Left lung (tissue), 10 donors: ENCODE data around the gene EPB41L2. TPM values are rescaled to one million over a fixed set of nuclear protein-coding genes. Genes with fewer than 3 reads are reported as not detected.
"Not testable (repeated sequence)": the region's sequence is repeated elsewhere in the genome, so short reads cannot be mapped to it uniquely, and the experiment has no call there.

Experiments
- ATAC-seq: fragments of 200-7000 bp; cut with Tn5 transposase; one replicate; pipeline ENCODE4 v1.9.1; 2020; ENCODE audit warnings: moderate library complexity
- DNase-seq, 4 donors: peaks; one replicate each; pipeline ENCODE4 v3.0.0-alpha.2; 2013 to 2020
- H3K27ac ChIP-seq, 2 donors: fragments of 200-600 bp; sonication (generic) in 1 of 2; one replicate each; pipeline versions ENCODE4 v1.5.0 to v1.8.0; 2020 to 2021
- H3K27me3 ChIP-seq, 2 donors: fragments of 200-600 bp; sonication (generic) in 1 of 2; one replicate each; pipeline versions ENCODE4 v1.5.0 to v1.8.0; 2020 to 2021
- H3K36me3 ChIP-seq, 2 donors: fragments of 200-600 bp; sonication (generic) in 1 of 2; one replicate each; pipeline versions ENCODE4 v1.5.0 to v1.8.0; 2020 to 2021
- H3K4me1 ChIP-seq, 2 donors: fragments of 200-600 bp; one replicate each; pipeline ENCODE4 v1.8.0; 2021
- H3K4me3 ChIP-seq, 2 donors: fragments of 200-600 bp; sonication (generic) in 1 of 2; one replicate each; pipeline versions ENCODE4 v1.5.0 to v1.8.0; 2020 to 2021; ENCODE audit warnings: mild to moderate bottlenecking in 1 of 2
- H3K9me3 ChIP-seq, 2 donors: fragments of 200-600 bp; sonication (generic) in 1 of 2; one replicate each; pipeline versions ENCODE4 v1.5.0 to v1.8.0; 2020 to 2021
- intact Hi-C, 2 donors: fragments of 100-400 bp; cut with DNase I; formaldehyde crosslinking; loops; one replicate each; pipeline versions ENCODE4 v1.11.2 to v1.14.2; 2022
- polyA plus RNA-seq, 6 donors: library from polyadenylated mRNA; unstranded; fragments of 120-200 nt; gene quantifications; one replicate each; pipeline ENCODE4 v1.2.1, GENCODE V29; 2013; ENCODE audit not compliant: insufficient read length in 6 of 6
- total RNA-seq, 2 donors: library from RNA; stranded (reverse); fragmentation: NEBNext Ultra II Directional; extraction: Animal tissue kit (Norgen Biotek cat#: 25700); gene quantifications; one replicate each; pipeline ENCODE4 v1.2.1, GENCODE V29; 2021
- TF ChIP-seq, protein P1 (sequence below), 2 donors: fragments of 200-600 bp; sonication (generic) in 1 of 2; IDR thresholded peaks; one replicate each; pipeline versions ENCODE4 v1.5.0 to v1.8.0; 2021; ENCODE audit warnings: antibody characterized with exemption in 2 of 2
- donor health status: DM: no; HTN: yes; CAD: no.
- donor health status: DM: no; HTN: no; CAD: no.

Gene EPB41L2
- total and polyA plus RNA-seq, 8 donors, result 91.3 to 277 (median 248) TPM

DNA sequence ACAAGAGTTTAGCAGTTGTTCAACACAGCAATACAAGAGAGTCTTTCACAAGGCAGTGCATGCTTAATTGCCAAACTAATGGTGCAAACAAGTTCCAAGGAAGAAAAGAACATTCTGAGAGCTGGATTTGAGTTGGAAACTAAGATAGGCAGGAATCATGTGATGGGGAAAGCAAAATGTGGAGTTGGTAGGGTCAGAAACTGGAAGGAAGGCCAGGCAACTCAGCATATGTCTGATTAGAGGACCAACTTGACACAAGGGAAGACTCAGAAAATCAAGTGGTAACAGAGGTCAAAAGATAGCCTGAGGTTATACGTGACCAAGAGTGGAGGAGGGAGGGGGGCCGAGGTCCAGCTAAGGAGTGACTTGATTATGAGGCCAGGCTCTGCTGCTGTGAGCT lies 118.6 kb downstream of the EPB41L2 start:
- ATAC-seq, result no peak
- intact Hi-C loops, result no loop called here
- Histone ChIP-seq H3K27me3 (no peaks in the 10 kb centered on the region), H3K9me3 (no peaks in the 10 kb centered on the region), H3K36me3 (no peaks in the 10 kb centered on the region), H3K4me1 (no peaks in the 10 kb centered on the region), H3K4me3 (no peak overlapping the region), H3K27ac (no peak overlapping the region)
- no peak for DNase-seq
- TF ChIP-seq, protein P1, sequence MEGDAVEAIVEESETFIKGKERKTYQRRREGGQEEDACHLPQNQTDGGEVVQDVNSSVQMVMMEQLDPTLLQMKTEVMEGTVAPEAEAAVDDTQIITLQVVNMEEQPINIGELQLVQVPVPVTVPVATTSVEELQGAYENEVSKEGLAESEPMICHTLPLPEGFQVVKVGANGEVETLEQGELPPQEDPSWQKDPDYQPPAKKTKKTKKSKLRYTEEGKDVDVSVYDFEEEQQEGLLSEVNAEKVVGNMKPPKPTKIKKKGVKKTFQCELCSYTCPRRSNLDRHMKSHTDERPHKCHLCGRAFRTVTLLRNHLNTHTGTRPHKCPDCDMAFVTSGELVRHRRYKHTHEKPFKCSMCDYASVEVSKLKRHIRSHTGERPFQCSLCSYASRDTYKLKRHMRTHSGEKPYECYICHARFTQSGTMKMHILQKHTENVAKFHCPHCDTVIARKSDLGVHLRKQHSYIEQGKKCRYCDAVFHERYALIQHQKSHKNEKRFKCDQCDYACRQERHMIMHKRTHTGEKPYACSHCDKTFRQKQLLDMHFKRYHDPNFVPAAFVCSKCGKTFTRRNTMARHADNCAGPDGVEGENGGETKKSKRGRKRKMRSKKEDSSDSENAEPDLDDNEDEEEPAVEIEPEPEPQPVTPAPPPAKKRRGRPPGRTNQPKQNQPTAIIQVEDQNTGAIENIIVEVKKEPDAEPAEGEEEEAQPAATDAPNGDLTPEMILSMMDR (IDR thresholded peaks at IDR 0.05), result no peak

- no peaks in the 10 kb centered on the region for H3K36me3 ChIP-seq
- H3K27ac ChIP-seq, result no peak overlapping the region
- no peaks in the 10 kb centered on the region for H3K9me3 ChIP-seq
- ATAC-seq (no peak), DNase-seq (no peak)
- TF ChIP-seq, protein P1 (IDR thresholded peaks at IDR 0.05), result no peak
- intact Hi-C loops, result no loop called here
- no peak overlapping the region for H3K4me3 ChIP-seq
- no peaks in the 10 kb centered on the region for H3K27me3 ChIP-seq
- no peaks in the 10 kb centered on the region for H3K4me1 ChIP-seq
These were observed 119.3 kb downstream of the EPB41L2 start for GRCh38 chr6:130943738-130944137.

DNA sequence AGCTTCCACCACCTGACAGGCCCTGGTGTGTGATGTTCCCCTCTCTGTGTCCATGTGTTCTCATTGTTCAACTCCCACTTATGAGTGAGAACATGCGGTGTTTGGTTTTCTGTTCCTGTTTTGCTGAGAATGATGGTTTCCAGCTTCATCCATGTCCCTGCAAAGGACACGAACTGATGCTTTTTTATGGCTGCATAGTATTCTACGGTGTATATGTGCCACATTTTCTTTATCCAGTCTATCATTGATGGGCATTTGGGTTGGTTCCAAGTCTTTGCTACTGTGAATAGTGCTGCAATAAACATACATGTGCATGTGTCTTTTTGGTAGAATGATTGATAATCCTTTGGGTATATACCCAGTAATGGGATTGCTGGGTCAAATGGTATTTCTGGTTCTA lies 120.3 kb downstream of the EPB41L2 start:
- intact Hi-C loops, H3K36me3 ChIP-seq, H3K4me3 ChIP-seq, ATAC-seq, DNase-seq, H3K9me3 ChIP-seq, H3K4me1 ChIP-seq, H3K27me3 ChIP-seq, H3K27ac ChIP-seq: not testable (repeated sequence)

GRCh38 chr6:130937942-130938604 lies 125.0 kb downstream of the EPB41L2 start:
- ATAC-seq (no peak), DNase-seq (no peak)
- Histone ChIP-seq H3K27me3 (no peaks in the 10 kb centered on the region), H3K36me3 (no peaks in the 10 kb centered on the region), H3K9me3 (no peaks in the 10 kb centered on the region), H3K27ac (no peak overlapping the region), H3K4me1 (peaks cover 0 to 5% of the 10 kb centered on the region in 2 donors), H3K4me3 (no peak overlapping the region)
- intact Hi-C loops, result no loop called here
- TF ChIP-seq, protein P1 (IDR thresholded peaks at IDR 0.05), result no peak

DNA sequence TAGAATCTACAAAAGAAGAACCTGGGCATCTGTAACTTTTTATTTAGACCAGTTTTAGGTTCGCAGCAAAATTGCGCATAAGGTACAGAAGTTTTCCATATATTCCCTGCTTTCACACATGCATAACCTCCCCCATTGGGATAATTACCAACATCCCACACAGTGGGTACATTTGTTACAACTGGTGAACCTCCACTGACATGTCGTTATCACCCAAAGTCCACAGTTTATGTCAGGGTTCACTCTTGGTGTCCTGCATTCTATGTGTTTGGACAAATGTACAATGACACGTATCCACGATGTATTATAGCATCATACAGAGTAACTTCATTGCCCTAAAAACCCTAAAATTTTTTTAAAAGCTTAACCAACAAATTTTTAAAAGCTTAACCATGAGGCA lies 126.1 kb downstream of the EPB41L2 start:
- Histone ChIP-seq H3K9me3 (no peaks in the 10 kb centered on the region), H3K4me1 (peaks cover 5% of the 10 kb centered on the region in 2 donors), H3K36me3 (no peaks in the 10 kb centered on the region), H3K27me3 (no peaks in the 10 kb centered on the region), H3K27ac (no peak overlapping the region), H3K4me3 (no peak overlapping the region)
- intact Hi-C loops, result no loop called here
- TF ChIP-seq, protein P1 (IDR thresholded peaks at IDR 0.05), result no peak
- DNase-seq (no peak), ATAC-seq (no peak)

DNA sequence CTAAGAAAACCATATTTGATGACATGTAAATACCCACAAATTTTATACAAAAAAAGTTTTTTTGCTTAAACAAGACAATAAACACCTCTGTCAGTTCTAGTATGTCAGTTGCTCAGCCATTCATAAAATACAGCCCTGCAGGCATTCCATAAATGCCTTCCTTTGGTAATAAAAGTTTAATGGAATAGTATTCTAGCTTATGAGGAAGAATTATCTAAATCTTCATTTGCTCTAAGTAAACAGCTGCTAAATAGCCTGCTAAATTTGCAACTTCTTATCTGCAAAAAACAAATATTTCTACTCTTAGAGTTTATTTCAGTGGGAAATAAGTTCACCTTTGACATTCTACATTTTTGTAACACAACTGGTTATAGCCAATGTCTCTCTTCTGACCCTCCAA lies 127.1 kb downstream of the EPB41L2 start:
- TF ChIP-seq, protein P1 (IDR thresholded peaks at IDR 0.05), result no peak

More for the DNA sequence above, 127.1 kb downstream of the EPB41L2 start:
- H3K9me3 ChIP-seq, result no peaks in the 10 kb centered on the region
- H3K4me3 ChIP-seq, result no peak overlapping the region
- intact Hi-C loops, result no loop called here
- H3K36me3 ChIP-seq, result no peaks in the 10 kb centered on the region
- H3K27ac ChIP-seq, result no peak overlapping the region
- peaks cover 5% of the 10 kb centered on the region in 2 donors for H3K4me1 ChIP-seq
- DNase-seq, result no peak
- no peaks in the 10 kb centered on the region for H3K27me3 ChIP-seq
- ATAC-seq, result no peak
